Dermis blood vessel endothelial cell (primary cell): ENCODE results near the gene ABCD3. TPM values are rescaled to one million over a fixed set of nuclear protein-coding genes. Genes with fewer than 3 reads are reported as not detected.
A peak's percentile ranks its signal among the peaks of the same experiment; 100 is the strongest.
"Not testable (repeated sequence)": the region's sequence is repeated elsewhere in the genome, so short reads cannot be mapped to it uniquely, and the experiment has no call there.

Experiments used
- DNase-seq: peaks from one replicate; pipeline ENCODE4 v3.0.0; 2010
- total RNA-seq: library from RNA; depleted of rRNA; stranded (reverse); fragments of >200 nt; gene quantifications from 2 replicates; pipeline ENCODE4 v1.2.3, GENCODE V29; 2014

The ABCD3 gene
- total RNA-seq, 1 donor from 2014 or later = 36.9 TPM

DNA sequence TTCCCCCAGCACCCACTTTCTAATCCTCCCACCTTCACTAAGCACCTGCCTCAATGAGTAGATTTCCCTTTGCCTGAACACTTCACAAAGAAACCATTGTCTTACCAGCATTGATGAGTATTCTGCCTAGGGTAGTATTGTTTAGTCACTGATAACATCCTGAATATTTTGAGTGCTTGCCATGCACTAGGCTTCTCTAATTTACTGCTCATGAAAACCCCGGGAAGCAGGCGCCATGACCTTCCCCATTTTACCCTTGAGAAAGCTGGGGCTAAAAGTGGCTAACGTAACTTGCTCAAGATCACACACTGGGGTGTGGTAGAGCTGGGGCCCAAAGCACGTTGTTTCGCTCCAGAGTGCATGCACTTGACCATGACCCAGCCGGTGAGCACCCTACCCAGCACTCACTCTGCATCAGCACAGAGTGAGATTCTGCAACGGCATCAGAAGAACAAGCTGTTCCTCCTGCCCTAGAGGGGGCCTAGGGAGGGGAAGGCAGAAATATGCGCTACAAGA is 133.9 kb downstream of the ABCD3 start:
- peak; percentile 26 for DNase-seq

GRCh38 chr1:94553323-94553730 is 135.1 kb downstream of the ABCD3 start:
- no peak for DNase-seq

DNA sequence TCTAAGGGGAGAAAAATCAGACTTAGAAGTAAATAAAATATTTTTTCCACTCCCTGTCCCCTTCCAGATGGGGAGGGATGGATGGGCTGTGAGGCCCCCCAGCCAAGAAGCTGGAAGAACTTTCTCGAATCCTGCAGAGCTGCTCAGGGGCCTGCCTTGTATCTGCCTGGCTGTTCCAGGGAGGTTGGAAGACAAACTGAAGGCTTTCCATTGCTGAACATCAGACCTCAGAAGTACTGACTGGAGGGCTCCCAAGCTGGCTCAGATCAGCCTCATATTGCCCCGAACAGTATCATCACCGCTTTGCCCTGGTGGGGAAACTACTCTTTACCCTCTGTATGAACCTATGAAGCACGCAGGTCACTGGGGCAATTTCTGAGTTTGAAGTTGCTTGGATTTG is 135.7 kb downstream of the ABCD3 start:
- no peak for DNase-seq

GRCh38 chr1:94554580-94554979 is 136.4 kb downstream of the ABCD3 start:
- no peak for DNase-seq

- no peak for DNase-seq
Measured at GRCh38 chr1:94555091-94555490, 136.9 kb downstream of the ABCD3 start.

- no peak for DNase-seq
Measured at GRCh38 chr1:94559921-94560320, 141.7 kb downstream of the ABCD3 start.

DNA sequence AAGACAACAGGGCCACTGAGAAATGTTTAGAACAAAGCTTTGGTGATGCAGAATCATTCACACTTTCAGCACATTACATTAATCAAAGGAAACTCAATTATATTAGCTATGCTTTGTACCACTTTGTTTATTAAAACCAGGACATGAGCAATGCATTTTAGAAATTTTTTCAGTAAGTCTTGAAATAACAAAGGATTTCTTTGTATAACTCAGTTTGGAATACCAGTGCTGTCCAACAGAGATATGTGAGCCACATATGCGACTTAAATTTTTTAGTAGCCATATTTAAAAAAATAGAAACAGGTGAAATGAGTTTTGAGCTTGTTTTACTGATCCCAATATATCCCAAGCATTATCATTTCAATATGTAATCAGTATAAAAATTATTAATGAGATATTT is 142.1 kb downstream of the ABCD3 start:
- no peak for DNase-seq

GRCh38 chr1:94562519-94563260 is 144.5 kb downstream of the ABCD3 start:
- DNase-seq = no peak

DNA sequence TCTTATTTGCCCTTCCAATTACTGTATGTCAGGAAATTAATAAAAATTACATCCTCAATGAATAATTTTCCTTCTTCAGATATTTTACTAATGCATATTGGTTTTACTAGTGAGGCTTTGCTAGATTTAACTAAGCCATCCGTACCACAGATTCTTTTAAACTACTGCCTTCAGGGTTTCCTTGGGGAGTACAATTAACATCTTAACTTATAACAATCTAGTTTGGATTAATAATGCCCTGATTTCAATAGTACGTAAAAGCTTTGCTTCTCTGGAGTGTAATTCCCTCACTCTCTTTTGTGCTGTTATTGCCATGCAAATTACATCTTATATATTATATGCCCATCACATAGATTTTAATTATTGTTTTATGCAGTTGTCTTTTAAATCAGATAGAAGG is 147.7 kb downstream of the ABCD3 start:
- DNase-seq = no peak

DNA sequence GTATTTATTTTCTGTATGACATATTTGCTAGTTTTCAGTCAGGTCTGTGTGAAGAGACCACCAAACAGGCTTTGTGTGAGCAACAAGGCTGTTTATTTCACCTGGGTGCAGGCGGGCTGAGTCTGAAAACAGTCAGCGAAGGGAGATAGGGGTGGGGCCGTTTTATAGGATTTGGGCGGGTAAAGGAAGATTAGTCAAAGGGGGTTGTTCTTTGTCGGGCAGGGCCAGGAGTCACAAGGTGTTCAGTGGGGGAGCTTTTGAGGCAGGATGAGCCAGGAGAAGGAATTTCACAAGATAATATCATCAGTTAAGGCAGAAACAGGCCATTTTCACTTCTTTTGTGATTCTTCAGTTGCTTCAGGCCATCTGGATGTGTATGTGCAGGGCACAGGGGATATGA is 148.2 kb downstream of the ABCD3 start:
- not testable (repeated sequence) for DNase-seq

GRCh38 chr1:94567975-94568607 is 149.9 kb downstream of the ABCD3 start:
- not testable (repeated sequence) for DNase-seq

Other genes with a start within 250 kb of the ABCD3 start
- 254 and 371 TPM in 2 replicates for gene ARHGAP29, start 180.8 kb upstream of the ABCD3 start, total RNA-seq
- gene F3, start 123.4 kb downstream of the ABCD3 start, total RNA-seq = 3.3 and 3.4 TPM in 2 replicates